Endothelial cell of umbilical vein (primary cell): ENCODE data around the gene SLC26A2. TPM values are rescaled to one million over a fixed set of nuclear protein-coding genes. Genes with fewer than 3 reads are reported as not detected.

Experiments used
- BruUV-seq: library from RNA; stranded (reverse); fragments of 400-500 nt; replicated peaks from 2 replicates; lab custom pipeline; 2021; lab: Mats Ljungman, UMichigan
- CTCF ChIA-PET: fragments of 300-600, 350-600 bp; sonication (Branson Sonifier 250); formaldehyde crosslinking; loops from one replicate; lab custom pipeline; 2021; ENCODE audit warnings: antibody characterized with exemption, inconsistent platforms; lab: Charles Lee
- POLR2A ChIA-PET: fragments of 300-600, 350-600 bp; sonication (Branson Sonifier 250); formaldehyde crosslinking; loops from one replicate; lab custom pipeline; 2021; ENCODE audit warnings: antibody characterized with exemption, inconsistent platforms; lab: Charles Lee
- DNase-seq: peaks from one replicate; pipeline ENCODE4 v3.0.0-alpha.2; 2011; ENCODE audit warnings: low read depth, low spot score
- FAIRE-seq: peaks from 2 replicates; lab custom pipeline; 2011; peaks lifted over from hg19 to GRCh38; lab: Jason Lieb, UNC
- H2AFZ ChIP-seq: 2 replicates; pipeline ENCODE4 v1.6.0; 2012; ENCODE audit warnings: low read depth, low read length, control low read depth, inconsistent platforms
- H3K27ac ChIP-seq: 2 replicates; pipeline ENCODE4 v1.5.1; 2011; ENCODE audit warnings: low read depth, mild to moderate bottlenecking, control low read depth, low read length, moderate library complexity; ENCODE audit not compliant: insufficient read depth
- H3K27me3 ChIP-seq, 2 experiments: 2 replicates each; pipeline versions ENCODE4 v1.6.0 to v1.6.1; 2011; ENCODE audit warnings: low read length in 2 of 2, mixed read lengths in 1 of 2; ENCODE audit not compliant: control insufficient read depth in 2 of 2, insufficient read depth in 2 of 2
- H3K36me3 ChIP-seq, 2 experiments: 2 replicates in 1 of 2; 3 replicates in 1 of 2; pipeline ENCODE4 v1.5.1; 2011; ENCODE audit warnings: low read length in 2 of 2, mild to moderate bottlenecking in 1 of 2, moderate library complexity in 1 of 2; ENCODE audit not compliant: control insufficient read depth in 2 of 2, insufficient read depth in 2 of 2; ENCODE audit errors: extremely low read depth in 1 of 2
- H3K4me1 ChIP-seq: 3 replicates; pipeline ENCODE4 v1.5.1; 2011; ENCODE audit warnings: mild to moderate bottlenecking, low read length; ENCODE audit not compliant: control insufficient read depth, insufficient read depth; ENCODE audit errors: extremely low read depth
- H3K4me2 ChIP-seq: 2 replicates; pipeline ENCODE4 v1.6.1; 2011; ENCODE audit warnings: low read length, control low read depth, mixed read lengths; ENCODE audit not compliant: insufficient read depth
- H3K4me3 ChIP-seq, 3 experiments: fragments of 200-600 bp in 1 of 3; sonication (generic), shearing (Covaris generic) in 1 of 3; replicated peaks in 1 of 3; 2 replicates each; pipeline ENCODE4 v1.5.1; 2011 to 2016; ENCODE audit warnings: control low read depth in 3 of 3, low read length in 3 of 3, mild to moderate bottlenecking in 2 of 3, inconsistent platforms in 1 of 3, low read depth in 1 of 3, moderate library complexity in 1 of 3; ENCODE audit not compliant: insufficient read depth in 1 of 3
- H3K79me2 ChIP-seq: 2 replicates; pipeline ENCODE4 v1.6.0; 2012; ENCODE audit warnings: low read length, inconsistent platforms; ENCODE audit not compliant: control insufficient read depth, insufficient read depth
- H3K9ac ChIP-seq: replicated peaks from 2 replicates; pipeline ENCODE3; 2011; ENCODE audit warnings: low read length, control low read depth; ENCODE audit not compliant: insufficient read depth; ENCODE audit errors: extremely low read depth
- H3K9me1 ChIP-seq: replicated peaks from 3 replicates; pipeline ENCODE4 v1.6.0; 2011; ENCODE audit warnings: mild to moderate bottlenecking, low read length; ENCODE audit not compliant: control insufficient read depth, insufficient read depth; ENCODE audit errors: extremely low read depth
- H3K9me3 ChIP-seq: replicated peaks from 2 replicates; pipeline ENCODE4 v1.5.1; 2012; ENCODE audit warnings: low read length, inconsistent platforms; ENCODE audit not compliant: control insufficient read depth, insufficient read depth
- H4K20me1 ChIP-seq: replicated peaks from 2 replicates; pipeline ENCODE3; 2011; ENCODE audit warnings: mild to moderate bottlenecking, low read length; ENCODE audit not compliant: control insufficient read depth, insufficient read depth; ENCODE audit errors: extremely low read depth
- CTCF ChIP-seq, 2 donors: IDR thresholded peaks; 1 replicate in 1 of 2; 2 replicates in 1 of 2; pipeline ENCODE4 v1.5.1; 2011; ENCODE audit warnings: low read length in 2 of 2, mild to moderate bottlenecking in 2 of 2, moderate library complexity in 2 of 2, control low read depth in 1 of 2, inconsistent platforms in 1 of 2, low read depth in 1 of 2; ENCODE audit not compliant: insufficient read depth in 1 of 2; ENCODE audit errors: extremely low read depth in 1 of 2
- EZH2 ChIP-seq: IDR thresholded peaks from 2 replicates; pipeline ENCODE4 v1.6.1; 2012; ENCODE audit warnings: borderline replicate concordance, low read depth, mild to moderate bottlenecking, moderate library complexity, low read length, inconsistent platforms; ENCODE audit not compliant: severe bottlenecking
- FOS ChIP-seq: IDR thresholded peaks from 2 replicates; pipeline ENCODE4 v1.6.1; 2011; ENCODE audit warnings: mild to moderate bottlenecking, low read length, moderate library complexity, borderline replicate concordance; ENCODE audit not compliant: insufficient read depth
- GATA2 ChIP-seq: IDR thresholded peaks from 2 replicates; pipeline ENCODE4 v1.7.0; 2011; ENCODE audit warnings: low read depth, mild to moderate bottlenecking, moderate library complexity, mixed read lengths, low read length; ENCODE audit not compliant: insufficient read length, insufficient read depth
- JUN ChIP-seq: IDR thresholded peaks from 2 replicates; pipeline ENCODE4 v1.6.1; 2011; ENCODE audit warnings: borderline replicate concordance, low read depth; ENCODE audit not compliant: insufficient read length, insufficient read depth
- MAX ChIP-seq: IDR thresholded peaks from 2 replicates; pipeline ENCODE4 v1.6.1; 2011; ENCODE audit not compliant: insufficient read depth, insufficient read length
- MYC ChIP-seq: IDR thresholded peaks from one replicate; pipeline ENCODE4 v1.6.1; 2011; ENCODE audit warnings: mild to moderate bottlenecking, low read depth, low read length
- POLR2A ChIP-seq: IDR thresholded peaks from 2 replicates; pipeline ENCODE4 v1.6.1; 2012; ENCODE audit warnings: low read depth, mild to moderate bottlenecking, control low read depth, low read length
- POLR2AphosphoS5 ChIP-seq: IDR thresholded peaks from 2 replicates; pipeline ENCODE4 v1.6.1; 2012; ENCODE audit warnings: low read depth, mild to moderate bottlenecking, control low read depth, low read length, moderate library complexity; ENCODE audit not compliant: insufficient read depth
- dilution Hi-C: fragments of 300-500 bp; cut with MboI; formaldehyde crosslinking; loops from one replicate; pipeline ENCODE4 v1.15.0; 2019; ENCODE audit warnings: low sequenced_read_pairs; ENCODE audit not compliant: extremely low pct_ligation_motif_present
- intact Hi-C: fragments of 100-400 bp; cut with micrococcal nuclease; formaldehyde crosslinking; loops from one replicate; pipeline ENCODE4 v1.10.0; 2022
- polyA plus RNA-seq, 4 experiments: library from polyadenylated mRNA; depleted of rRNA in 3 of 4; stranded (reverse) in 3 of 4; unstranded in 1 of 4; fragments of >200 nt; gene quantifications; 2 replicates each; pipeline versions ENCODE4 v1.2.1 to v1.2.3, GENCODE V29; 2011 to 2012; ENCODE audit warnings: missing spikeins in 1 of 4
- total RNA-seq: library from RNA; stranded (reverse); gene quantifications from 2 replicates; pipeline ENCODE4 v1.2.3, GENCODE V29; 2021

The SLC26A2 gene
- total and polyA plus RNA-seq, 2 donors (not counting 3 experiments of a cell fraction or from before 2014, with no cell fraction given), result 5.9 to 16.8 TPM

- Histone ChIP-seq H3K9ac (peak within 1 kb of the TSS; percentile 85), H2AFZ (peak within 1 kb of the TSS; percentile 60), H3K9me1 (no peaks in the 10 kb centered on the region), H3K4me2 (peak within 1 kb of the TSS; percentile 92), H3K27me3 (no peaks in the 10 kb centered on the region), H3K79me2 (peaks cover 40% of the 10 kb centered on the region), H3K36me3 (peaks cover 0 to 5% of the 10 kb centered on the region in 2 experiments), H3K9me3 (no peaks in the 10 kb centered on the region), H3K4me3 (peak within 1 kb of the TSS; percentile 42 to 97 (median 86)), H3K4me1 (peaks cover 23% of the 10 kb centered on the region), H3K27ac (peak within 1 kb of the TSS; percentile 72), H4K20me1 (peaks cover 2% of the 10 kb centered on the region)
- ChIA-PET POLR2A (interaction anchor here (0.7 to 1.1 kb wide), 2 partner anchors 22 to 31 kb away, joined by 3 to 14 read pairs; no protein-coding TSS in a partner anchor), CTCF (interaction anchor here (0.7 to 2.4 kb wide), 6 partner anchors 10 to 166 kb away, joined by 3 to 13 read pairs (median 6); partner anchors contain the start of gene SLC26A2)
- peak; percentile 96 for TF ChIP-seq POLR2A
- TF ChIP-seq MYC, result peak; percentile 60
- TF ChIP-seq EZH2, result no peak
- TF ChIP-seq CTCF (IDR thresholded peaks at IDR 0.05; ENCODE audit: extremely low read depth in 1 of 2, insufficient read depth in 1 of 2, low read depth in 1 of 2, low read length in 2 of 2), result peak in 1 of 2 donors; percentile 8
- TF ChIP-seq MAX, result peak; percentile 81
- peak; percentile 86 for TF ChIP-seq POLR2AphosphoS5
- no peak for TF ChIP-seq GATA2
- TF ChIP-seq FOS, result no peak
- TF ChIP-seq JUN, result no peak
- BruUV-seq, result no TSS peak
- dilution Hi-C loops (no loop called here), intact Hi-C loops (loop anchor here (2.0 to 5.0 kb wide), 3 partner anchors 132 to 218 kb away; no protein-coding TSS in a partner anchor)
- DNase-seq (peak; percentile 94), FAIRE-seq (peak; percentile 82)
Measured at GRCh38 chr5:150000256-150000989, 39.9 kb downstream of the SLC26A2 start, which contains the start of the genes HMGXB3 and TIGD6. HMGXB3 (plus strand) TSS chr5:150000739; CDS start chr5:150004853, 4,114 bp downstream. TIGD6 (minus strand) TSS chr5:150000654; CDS start chr5:149996348, 4,306 bp downstream.
